ENCODE data around the gene HGS.

The HGS gene, protein sequence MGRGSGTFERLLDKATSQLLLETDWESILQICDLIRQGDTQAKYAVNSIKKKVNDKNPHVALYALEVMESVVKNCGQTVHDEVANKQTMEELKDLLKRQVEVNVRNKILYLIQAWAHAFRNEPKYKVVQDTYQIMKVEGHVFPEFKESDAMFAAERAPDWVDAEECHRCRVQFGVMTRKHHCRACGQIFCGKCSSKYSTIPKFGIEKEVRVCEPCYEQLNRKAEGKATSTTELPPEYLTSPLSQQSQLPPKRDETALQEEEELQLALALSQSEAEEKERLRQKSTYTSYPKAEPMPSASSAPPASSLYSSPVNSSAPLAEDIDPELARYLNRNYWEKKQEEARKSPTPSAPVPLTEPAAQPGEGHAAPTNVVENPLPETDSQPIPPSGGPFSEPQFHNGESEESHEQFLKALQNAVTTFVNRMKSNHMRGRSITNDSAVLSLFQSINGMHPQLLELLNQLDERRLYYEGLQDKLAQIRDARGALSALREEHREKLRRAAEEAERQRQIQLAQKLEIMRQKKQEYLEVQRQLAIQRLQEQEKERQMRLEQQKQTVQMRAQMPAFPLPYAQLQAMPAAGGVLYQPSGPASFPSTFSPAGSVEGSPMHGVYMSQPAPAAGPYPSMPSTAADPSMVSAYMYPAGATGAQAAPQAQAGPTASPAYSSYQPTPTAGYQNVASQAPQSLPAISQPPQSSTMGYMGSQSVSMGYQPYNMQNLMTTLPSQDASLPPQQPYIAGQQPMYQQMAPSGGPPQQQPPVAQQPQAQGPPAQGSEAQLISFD
- total RNA-seq = 131 to 163 (median 153) reads per million in 3 experiments

DNA sequence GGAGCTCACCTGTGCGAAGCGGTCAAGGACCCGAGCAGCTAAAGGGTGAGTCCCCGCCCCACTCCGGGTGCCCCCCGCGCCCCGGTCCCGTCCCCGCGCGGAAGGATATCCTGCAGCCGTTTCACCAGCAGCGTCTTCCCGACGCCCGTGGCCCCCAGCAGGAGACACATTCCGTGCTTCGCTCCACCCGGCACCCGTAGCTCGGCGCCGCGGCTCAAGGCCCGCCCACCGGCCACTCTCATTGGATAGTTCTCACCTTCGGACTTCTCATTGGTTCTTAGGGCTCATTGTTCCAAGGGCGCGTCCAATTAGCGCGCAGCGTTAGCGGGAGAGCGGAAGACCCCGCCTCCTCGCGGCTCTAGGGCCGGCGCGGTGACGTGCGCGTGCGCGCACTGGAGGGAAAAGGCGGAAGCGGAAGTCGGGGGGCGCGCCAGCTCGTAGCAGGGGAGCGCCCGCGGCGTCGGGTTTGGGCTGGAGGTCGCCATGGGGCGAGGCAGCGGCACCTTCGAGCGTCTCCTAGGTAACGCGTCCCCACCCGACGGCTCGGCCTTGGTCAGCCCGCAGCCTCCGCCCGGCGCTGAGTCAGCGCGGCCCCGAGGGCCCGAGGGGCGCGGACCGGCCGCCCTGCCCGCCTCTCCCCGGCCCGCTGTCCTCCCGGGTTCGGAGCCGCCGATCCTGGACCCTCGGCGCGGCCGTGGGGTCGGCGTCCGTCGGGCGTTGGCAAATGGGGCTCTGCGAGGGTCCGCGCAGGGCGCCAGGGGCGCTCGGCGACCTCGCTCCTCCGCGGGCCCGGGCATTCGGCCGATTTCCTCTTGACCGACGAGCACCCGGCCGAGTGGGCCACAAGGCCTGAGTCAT lies at the start of gene HGS, which contains the start of gene ARL16:
Gene HGS (plus strand): TSS at position 428 of the 858 bp plus-strand sequence. CDS start 56 bp downstream, at position 484.
Gene ARL16 (minus strand): TSS at position 214 of the 858 bp plus-strand sequence. CDS start 44 bp downstream, at position 170.
- peak; percentile 98 for DNase-seq

DNA sequence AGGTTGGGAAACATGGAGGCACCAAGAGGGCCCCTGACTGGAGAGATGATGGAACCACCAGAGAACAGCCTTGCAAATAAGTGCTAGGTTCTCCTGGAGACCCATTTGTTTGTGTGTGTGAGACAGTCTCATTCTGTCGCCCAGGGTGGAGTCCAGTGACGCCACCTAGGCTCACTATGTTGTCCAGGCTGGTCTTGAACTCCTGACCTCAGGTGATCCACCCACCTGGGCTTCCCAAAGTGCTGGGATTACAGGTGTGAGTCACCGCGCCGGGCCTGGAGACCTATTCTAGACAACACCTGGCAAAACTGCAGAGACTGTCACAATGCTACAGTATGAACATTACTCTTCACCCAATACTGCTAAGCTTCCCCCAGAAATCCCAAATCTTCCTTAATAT lies 48.4 kb upstream of the HGS start:
- no peak for DNase-seq

DNA sequence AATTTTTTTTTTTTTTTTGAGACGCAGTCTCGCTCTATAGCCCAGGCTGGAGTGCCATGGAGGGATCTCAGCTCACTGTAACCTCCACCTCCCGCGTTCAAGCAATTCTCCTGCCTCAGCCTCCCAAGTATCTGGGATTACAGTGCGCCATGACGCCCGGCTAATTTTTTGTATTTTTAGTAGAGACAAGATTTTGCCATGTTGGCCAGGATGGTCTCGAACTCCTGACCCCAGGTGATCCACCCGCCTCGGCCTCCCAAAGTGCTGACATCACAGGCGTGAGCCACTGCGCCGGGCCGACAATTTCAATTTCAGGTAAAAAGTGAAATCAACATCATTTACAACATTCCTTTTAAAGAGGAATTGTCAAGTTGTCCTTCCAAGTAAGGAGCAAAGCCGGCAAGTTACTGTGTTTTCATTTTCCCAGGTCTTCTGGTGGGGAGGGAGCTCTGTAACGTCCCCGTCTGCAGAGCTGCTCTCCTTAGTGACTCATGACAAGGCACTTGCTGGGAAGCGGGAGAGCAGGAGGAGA lies 47.8 kb upstream of the HGS start:
- DNase-seq = no peak

DNA sequence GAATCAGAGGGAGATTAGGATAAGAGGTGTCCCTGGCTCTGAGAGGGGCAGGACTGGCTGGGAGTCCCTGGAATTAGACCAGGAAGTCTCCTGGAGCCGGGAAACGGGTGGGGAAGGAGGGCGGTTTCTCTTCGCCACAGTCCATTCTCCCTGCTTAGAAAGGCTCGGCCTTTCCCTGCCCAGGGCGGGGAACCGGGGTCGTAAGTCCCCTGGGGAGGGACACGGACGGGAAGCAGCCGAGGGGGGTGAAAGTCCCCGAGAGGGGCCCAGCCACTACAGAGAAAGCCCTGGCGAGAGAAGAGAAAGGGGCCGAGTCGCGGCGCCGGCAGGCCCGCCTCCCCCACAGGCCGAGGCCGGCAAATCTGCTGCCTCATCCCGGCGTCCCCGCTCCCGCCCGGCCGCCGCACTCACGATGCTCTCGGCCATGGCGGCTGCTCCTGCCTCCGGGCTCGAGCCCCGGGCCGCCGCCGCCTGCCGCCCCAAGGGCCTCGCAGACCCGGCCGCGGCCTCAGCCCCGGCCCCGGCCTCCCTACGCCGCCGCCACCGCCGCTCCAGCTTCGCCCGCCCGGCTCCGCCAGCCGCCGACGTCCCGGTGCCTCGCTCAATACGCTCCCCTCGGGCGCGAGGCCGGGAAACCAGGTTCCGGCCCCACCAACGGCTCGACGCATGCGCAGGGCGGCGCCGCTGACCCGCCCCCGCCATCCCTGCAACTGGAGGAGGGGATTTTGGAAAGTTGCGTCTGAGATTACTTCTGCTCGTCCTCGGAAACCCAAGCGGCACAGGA lies 47.1 kb upstream of the HGS start, which contains the start of the genes NPLOC4 and TSPAN10:
Gene NPLOC4 (minus strand): TSS at position 608 of the 784 bp plus-strand sequence. CDS start 182 bp downstream, at position 426.
Gene TSPAN10 (plus strand): TSS at position 692 of the 784 bp plus-strand sequence. CDS start 5,217 bp downstream, outside the sequence.
- peak; percentile 70 for DNase-seq

DNA sequence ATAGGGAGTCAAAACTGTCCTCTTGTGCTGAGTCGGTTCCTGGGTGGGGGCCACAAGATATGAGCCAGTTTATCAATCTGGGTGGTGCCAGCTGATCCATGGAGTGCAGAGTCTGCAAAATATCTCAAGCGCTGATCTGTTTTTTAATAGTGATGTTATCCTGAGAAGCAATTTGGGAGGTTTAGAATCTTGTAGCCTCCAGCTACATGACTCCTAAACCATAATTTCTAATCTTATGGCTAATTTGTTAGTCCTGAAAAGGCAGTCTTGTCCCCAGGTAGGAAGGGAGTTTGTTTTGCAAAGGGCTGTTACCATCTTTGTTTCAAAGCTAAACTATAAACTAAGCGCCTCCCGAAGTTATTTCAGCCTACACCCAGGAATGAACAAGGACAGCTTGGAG lies 45.1 kb upstream of the HGS start:
- DNase-seq = no peak

DNA sequence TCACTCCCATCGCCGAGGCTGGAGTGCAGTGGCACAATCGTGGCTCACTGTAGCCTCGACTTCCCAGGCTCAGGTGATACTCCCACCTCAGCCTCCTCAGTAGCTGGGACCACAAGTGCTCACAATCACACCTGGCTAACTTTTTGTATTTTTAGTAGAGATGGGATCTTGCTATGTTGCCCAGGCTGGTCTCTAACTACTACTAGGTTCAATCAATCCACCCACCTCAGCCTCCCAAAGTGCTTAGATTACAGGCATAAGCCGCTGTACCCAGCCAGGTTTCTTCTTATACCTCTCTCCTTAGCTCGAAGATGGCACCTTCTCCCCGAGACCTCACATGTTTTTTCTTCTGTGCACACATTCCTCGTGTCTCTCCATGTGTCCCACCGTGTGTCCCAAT lies 43.8 kb upstream of the HGS start:
- no peak for DNase-seq

DNA sequence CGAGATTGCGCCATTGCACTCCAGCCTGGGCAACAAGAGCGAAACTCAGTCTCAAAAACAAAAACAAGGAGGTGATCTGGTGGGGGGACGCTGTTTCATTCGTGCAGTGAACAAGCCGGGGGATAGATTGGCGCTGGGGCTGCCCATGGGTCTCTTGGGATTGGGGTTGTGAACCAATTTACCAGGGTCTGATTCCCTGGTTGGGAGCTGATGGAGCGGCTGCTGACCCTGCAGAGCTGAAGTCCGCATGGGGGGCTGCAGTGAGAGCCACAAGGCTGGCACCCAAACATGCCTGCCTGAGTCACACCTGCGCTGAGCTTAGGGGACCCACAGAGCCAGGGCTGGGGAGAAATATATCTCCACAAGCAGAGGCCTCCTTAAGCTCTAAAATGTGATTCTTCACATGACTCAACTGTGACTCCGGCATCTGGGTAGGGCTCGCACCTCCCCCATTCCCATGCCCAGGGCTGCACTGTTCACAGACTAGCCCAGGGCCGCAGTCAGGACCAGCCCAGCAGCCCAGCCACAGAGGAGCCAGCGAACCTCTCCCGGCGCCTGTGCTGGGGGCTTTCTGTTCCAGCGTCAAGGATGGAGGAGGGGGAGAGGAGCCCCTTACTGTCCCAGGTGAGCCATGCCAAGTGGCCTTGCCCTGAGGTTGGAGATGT lies 41.9 kb upstream of the HGS start:
- DNase-seq = no peak

DNA sequence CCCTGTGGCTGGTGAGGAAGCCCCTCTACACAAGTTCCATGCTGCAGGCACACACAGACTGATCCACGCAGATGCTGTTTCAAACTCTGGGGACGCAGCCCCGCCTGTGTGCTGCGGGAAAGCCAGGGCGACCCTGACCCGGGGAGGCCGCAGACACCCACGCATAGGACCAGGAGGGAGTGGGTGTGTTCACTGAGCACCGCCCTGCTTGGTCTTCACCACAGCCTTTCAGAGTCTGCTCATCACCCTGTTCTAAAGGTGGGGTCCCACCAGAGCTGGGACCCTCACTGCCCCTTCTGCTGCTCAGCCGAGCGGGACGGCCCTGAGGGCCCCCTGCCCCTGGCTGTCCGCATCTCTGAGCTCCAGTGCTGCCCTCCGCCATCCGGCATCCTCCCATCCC lies 39.3 kb upstream of the HGS start:
- no peak for DNase-seq

DNA sequence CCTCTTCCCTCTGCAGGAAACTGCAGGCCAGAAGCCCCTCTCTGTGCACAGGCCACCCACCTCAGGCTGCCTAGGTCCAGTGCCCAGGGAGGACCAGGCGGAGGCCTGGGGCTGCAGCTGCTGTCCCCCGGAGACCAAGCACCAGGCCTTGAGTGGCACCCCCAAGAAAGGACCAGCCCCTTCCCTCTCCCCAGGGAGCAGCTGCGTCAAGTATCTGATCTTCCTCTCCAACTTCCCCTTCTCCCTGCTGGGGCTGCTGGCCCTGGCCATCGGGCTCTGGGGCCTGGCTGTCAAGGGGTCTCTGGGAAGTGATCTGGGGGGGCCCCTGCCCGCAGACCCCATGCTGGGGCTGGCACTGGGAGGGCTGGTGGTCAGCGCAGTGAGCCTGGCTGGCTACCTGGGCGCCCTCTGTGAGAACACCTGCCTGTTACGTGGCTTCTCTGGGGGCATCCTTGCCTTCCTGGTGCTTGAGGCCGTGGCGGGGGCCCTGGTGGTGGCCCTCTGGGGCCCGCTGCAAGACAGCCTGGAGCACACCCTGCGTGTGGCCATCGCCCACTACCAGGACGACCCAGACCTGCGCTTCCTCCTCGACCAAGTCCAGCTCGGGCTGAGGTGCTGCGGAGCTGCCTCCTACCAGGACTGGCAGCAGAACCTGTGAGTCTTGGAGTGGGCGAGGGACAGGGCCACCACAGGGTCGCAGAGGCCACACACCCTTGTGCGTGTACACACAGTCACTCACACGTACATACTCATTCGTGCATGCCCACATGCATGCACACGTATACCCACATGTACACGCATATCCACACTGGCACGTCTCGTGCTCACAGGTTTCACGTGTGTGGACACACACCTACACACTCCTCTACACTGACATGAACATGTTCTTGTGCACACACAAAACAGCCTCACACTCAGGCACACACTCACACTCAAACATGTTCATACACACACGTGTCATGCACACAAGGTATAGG lies 38.5 kb upstream of the HGS start:
- no peak for DNase-seq

DNA sequence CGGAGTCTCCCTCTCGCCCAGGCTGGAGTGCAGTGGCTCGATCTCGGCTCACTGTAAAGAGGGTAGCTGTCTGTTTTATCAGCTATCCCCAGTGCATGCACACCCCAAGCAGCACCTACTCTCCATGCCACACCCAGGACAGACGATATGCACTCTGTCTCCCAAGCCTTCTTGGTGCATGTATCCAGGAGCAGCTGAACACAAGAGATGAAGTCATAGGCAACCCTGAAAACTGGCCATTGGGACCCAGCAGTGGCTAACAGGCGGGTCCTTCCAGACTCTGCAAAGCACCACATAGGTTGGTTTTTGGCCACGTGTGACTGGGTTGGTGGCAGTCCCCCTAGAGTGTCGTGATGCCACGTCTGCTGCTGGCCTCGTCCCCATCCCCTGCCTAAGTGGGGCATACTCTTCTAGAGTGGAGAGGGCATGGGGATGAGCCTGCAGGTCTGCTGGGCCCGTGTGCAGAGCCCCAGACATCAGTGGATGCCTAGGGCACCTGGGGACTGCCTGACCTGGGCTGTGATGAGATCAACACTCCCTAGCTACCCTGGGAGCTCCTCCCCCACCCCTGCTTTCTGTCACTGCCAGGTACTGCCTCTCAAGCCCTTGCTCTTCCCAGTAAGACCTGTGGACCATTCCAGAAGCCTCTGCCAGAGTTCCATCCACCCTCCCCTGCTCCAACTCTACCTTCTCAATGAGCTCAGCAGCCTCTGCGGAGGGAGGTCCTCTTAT lies 36.8 kb upstream of the HGS start:
- no peak for DNase-seq

DNA sequence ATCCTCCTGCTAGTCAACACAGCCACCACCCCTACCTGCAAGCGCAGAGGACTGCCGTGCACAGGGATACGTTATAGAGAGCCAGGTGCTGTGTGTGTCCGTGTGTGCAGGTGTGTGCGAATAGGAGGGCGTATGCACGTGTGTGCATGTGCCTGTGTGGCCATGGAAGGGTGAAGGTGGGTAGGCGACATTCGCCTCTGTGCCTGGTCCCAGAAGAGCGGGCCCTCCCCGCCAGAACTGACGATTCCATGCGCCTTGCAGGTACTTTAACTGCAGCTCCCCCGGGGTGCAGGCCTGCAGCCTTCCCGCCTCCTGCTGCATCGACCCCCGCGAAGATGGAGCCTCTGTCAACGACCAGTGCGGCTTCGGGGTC lies 36.2 kb upstream of the HGS start:
- no peak for DNase-seq

DNA sequence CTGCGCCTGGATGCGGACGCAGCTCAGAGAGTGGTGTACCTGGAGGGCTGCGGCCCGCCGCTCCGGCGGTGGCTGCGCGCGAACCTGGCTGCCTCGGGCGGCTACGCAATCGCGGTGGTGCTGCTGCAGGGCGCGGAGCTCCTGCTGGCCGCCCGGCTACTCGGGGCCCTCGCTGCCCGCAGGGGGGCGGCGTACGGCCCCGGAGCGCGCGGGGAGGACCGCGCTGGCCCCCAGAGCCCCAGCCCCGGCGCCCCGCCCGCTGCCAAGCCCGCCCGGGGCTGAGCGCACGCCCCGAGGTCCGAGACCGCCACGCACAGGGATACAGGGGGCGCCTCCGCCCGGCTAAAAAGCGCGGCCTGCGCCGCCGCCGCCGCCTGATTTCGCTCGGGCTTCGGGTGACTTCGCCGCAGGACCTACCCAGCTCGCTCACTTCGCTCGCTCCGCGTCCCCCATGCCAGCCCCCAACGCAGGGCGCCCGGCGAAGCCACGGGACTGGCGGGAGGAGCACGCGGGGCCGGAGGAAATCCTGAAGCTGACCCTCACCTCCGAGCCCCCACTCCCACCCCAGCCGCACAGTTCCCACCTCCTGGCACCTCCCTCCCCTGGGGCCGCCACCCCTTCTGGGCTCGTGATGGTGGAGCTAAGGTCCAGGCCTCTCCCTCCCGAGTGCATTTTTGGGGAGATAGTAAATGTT lies 35.7 kb upstream of the HGS start:
- DNase-seq = no peak

DNA sequence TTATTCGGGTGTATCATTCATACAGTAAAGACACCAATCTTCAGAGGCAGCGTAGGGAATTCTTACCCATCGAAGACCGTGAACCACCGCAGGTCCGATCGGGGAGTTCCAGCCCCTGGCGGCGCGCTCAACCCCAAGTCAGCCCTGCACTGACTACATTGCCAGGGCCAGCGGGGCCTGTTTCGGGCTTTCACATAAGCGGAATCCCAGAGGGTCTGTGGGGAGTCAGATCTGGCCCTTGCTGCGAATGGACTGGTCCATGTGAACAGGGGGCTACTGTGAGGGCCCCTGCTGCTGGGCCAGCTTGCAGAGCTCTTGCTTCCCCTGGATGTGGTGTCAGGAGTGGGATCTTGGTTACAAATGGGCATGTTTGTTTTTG lies 35.1 kb upstream of the HGS start:
- DNase-seq = no peak

DNA sequence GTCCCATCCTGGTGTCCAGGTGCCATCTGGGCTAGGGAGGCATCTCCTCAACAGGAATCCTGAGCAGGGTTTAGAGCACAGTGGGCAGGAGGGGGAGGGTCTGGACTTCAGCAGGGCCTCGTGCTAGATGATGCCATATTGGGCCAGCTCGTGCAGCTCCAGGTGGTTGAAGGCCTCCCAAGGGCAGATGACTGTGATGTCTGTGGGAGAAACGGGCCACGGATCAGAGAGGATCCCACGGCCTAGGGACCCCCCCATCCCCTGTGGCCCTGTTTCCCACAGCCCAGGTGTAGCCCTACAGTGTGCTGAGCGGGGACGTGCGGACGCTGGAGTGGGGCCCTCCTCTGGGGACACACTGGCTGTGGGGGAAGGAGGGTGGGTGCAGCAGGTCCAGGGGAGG lies 32.9 kb upstream of the HGS start:
- no peak for DNase-seq

DNA sequence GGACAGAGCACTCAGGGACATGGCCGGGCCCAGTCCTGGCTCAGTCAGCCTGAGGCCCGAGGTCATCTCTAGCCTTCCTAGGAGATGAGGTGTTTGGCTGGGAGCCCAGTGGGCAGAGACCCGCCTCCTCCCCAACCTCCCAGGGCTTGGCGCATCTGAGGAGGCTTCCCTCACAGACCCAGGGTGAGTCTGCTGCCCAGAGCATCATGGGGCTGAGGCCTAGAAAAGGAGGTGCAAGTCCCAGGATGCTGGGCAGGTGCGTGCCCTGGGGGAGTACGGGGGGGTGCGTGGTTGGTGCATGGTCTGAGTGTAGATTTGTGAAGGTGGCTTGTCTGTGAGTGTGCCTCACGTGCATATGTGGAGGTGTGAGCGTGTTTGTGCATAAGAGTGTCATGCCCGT lies 32.1 kb upstream of the HGS start:
- no peak for DNase-seq

DNA sequence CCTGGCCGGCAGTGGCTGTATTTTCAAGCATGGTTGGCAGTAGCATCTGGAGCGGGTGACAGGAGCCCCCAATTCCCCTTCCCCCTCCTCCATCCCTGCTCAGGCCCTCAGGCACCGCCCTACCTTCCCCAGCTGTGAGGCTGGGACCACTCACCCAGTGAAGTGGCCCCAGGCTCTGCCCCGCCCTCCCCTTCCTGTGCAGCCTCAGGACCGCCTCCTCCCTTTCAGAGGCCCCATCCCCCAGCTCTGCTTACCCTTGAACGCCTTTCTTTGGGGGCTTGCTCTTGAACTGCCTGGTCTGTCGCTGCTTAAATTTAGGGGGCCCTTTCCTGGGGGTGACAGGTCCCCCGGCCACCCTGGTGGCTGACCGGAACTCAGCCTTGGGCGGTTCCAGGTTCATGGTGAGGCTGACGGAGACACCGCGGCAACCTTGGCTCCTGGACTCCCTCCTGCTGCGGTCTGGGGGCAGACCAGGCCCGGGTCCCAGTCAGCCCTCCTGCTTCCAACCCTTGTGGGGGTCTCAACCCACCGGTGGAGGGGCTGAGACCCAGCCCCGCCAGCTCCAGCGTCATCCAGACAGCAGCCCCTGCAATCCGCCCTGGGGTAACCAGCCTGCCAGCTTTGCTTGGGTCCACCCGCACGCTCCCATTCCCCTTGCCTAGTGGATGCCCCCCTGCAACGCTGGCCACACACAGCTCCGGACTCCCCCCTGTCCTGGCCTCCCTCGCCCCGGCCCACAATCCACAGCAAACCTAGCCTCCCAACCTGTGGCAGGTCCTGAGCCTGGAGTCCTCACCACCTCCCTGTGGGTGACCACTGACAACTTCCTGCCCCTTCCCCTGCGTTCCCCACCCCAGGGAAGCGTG lies 30.7 kb upstream of the HGS start:
- no peak for DNase-seq

DNA sequence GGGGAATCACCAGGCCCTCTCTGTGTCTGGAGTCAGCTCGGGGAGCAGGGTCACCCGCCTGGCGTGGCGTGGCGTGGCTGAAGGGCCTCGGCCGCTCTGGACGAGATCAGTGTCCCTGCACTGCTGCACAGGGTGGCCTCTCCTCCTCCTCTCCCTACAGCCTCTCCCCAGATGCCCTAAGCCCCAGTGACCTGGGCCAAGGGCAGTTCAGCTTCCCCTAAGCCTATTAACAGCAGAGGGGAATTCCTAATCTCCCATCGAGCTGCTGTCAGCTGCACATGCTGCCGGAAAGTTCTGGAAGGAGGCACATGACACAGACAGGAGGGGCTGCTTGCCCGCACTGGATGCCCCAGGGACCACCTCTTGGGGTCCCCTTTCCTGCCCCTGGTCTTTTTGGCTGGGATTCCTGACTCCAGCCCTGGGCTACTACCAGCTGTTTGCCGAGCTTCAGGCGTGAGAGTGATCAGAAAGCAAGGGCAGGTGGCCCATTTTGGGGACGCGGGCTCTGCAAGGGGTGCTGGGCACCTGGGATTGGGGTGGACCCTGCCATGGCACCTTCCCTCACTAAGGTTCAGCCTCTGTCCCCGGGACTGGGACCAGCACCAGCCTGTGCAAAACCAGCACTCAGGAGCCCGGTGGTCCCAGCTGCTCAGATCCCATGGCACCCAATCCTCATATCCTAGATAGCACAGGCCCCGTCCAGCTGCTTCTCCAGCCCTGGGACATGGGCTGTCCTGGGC lies 28.3 kb upstream of the HGS start:
- DNase-seq = no peak

All from central memory CD4-positive, alpha-beta T cell (primary cell).